ENCODE results near the gene PTPRN2. TPM values are rescaled to one million over a fixed set of nuclear protein-coding genes. Genes with fewer than 3 reads are reported as not detected.

Gene PTPRN2
- total and polyA plus RNA-seq, 7 donors, result 3.2 to 7.1 (median 5.5) TPM

DNA sequence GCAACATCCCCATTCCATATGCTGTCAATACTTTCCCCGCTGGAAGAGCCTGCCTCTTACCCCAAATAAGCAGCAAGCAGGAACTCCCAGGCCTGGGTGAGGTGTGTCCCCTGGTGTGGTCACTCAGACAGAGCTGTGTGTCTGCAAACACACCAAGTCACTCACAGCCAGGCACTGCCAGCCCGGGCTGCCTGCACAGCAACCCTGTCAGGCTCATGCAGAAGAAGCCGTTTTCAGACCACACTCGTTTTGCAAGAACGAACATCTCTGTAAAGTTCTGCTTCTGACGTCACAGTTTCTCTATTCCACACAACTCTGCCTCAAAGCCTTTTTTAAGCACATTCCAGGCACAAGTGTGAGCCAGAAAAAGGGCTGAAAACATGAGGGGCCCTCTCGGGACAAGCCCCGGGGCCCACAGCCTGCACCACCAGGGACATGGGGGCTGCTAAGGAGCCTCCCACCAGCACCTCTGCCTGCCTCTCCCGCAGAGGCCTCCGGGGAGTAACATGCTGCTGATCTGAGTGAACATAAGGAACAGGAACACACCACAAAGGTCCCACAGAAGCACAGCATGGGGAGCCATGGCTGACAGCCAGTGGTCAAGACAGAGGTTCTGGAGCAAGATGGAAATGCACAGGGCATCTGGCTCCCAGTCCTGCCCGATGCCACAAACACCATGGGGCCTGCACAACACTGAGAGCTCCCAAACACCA, 11.4 kb downstream of the PTPRN2 start:
- TF ChIP-seq POLR2A (IDR thresholded peaks at IDR 0.05) (no peak), EP300 (IDR thresholded peaks at IDR 0.05) (no peak), POLR2AphosphoS5 (IDR thresholded peaks at IDR 0.05) (no peak)
- TF ChIP-seq, protein P1, sequence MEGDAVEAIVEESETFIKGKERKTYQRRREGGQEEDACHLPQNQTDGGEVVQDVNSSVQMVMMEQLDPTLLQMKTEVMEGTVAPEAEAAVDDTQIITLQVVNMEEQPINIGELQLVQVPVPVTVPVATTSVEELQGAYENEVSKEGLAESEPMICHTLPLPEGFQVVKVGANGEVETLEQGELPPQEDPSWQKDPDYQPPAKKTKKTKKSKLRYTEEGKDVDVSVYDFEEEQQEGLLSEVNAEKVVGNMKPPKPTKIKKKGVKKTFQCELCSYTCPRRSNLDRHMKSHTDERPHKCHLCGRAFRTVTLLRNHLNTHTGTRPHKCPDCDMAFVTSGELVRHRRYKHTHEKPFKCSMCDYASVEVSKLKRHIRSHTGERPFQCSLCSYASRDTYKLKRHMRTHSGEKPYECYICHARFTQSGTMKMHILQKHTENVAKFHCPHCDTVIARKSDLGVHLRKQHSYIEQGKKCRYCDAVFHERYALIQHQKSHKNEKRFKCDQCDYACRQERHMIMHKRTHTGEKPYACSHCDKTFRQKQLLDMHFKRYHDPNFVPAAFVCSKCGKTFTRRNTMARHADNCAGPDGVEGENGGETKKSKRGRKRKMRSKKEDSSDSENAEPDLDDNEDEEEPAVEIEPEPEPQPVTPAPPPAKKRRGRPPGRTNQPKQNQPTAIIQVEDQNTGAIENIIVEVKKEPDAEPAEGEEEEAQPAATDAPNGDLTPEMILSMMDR (IDR thresholded peaks at IDR 0.05), result no peak
- Histone ChIP-seq H3K27me3 (peaks cover 0 to 8% (median 0%) of the 10 kb centered on the region in 3 donors), H3K4me1 (peaks cover 0 to 4% (median 0%) of the 10 kb centered on the region in 4 donors), H3K27ac (no peak overlapping the region), H3K36me3 (no peaks in the 10 kb centered on the region), H3K4me3 (no peak overlapping the region), H3K9me3 (peaks cover 0 to 10% (median 8%) of the 10 kb centered on the region in 4 donors)
- no peak for DNase-seq
- WGBS, 2 donors, result 63 to 78% methylated on average over 11 of the region's 11 CpGs
- intact Hi-C loops (cut with DNase I), result no loop called here

DNA sequence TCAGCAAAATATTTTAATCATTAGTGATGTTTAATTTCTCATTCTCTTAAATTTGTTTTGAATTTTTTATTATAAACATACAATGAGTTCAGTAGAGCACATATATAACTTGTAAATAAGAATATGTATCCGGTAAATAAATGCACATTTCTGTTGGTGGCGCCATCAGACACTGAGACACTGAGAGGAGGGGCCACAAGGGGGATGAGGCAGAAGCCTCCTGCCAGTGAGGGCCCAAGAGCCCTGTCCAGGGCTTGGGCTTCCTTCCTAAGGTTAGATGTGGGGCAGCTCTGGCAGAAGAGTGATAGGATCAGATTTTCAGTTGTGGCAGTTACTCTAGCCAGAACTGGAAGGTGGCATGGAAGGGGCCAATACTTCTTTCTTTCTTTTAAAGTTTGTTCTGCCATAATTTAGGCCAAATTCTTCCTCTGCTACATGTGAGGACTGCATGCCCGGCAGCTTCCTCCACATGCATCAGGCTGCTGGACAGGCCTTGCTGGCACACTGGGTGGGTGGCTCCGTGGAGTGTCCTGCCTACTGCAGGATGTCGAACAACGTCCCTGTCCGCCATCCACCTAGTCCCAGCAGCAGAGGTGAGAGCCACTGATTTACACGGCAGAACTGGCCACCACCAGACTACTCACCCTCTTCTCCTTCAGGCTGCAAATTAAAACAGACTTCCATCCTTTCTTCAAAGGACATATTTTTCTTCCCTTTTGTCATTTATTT, 13.2 kb downstream of the PTPRN2 start:
- Histone ChIP-seq H3K4me3 (no peak overlapping the region), H3K4me1 (peaks cover 0 to 8% (median 3%) of the 10 kb centered on the region in 4 donors), H3K27me3 (peaks cover 0 to 15% (median 13%) of the 10 kb centered on the region in 3 donors), H3K27ac (no peak overlapping the region), H3K9me3 (peaks cover 0 to 4% (median 2%) of the 10 kb centered on the region in 4 donors), H3K36me3 (no peaks in the 10 kb centered on the region)
- WGBS, 2 donors, result 88 to 91% methylated on average over 8 of the region's 8 CpGs
- DNase-seq, result no peak
- intact Hi-C loops (cut with DNase I), result no loop called here
- TF ChIP-seq EP300 (IDR thresholded peaks at IDR 0.05) (no peak), POLR2AphosphoS5 (IDR thresholded peaks at IDR 0.05) (no peak), POLR2A (IDR thresholded peaks at IDR 0.05) (no peak)
- TF ChIP-seq, protein P1 (IDR thresholded peaks at IDR 0.05), result no peak

DNA sequence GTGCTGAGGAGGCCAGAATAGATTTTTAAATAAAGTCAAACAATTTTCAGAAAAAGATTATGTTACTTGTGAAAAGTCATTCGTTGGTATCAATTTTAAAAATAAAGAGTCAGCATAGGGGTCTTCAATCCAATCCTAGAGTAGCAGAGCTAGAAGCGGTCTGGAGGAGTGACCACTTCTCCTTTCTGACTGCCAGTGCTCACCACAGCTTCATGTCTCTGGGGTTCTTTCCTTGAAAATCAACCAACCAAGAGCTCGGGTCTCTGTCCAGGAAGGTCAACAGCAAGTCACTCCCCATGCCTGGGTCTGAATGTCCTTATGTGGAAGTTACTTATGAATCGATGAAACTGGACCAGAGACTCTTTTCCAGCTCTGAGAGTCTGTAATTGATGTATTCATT, 14.3 kb downstream of the PTPRN2 start:
- Histone ChIP-seq H3K36me3 (no peaks in the 10 kb centered on the region), H3K9me3 (no peaks in the 10 kb centered on the region), H3K4me3 (no peak overlapping the region), H3K27ac (no peak overlapping the region), H3K4me1 (peaks cover 0 to 9% (median 4%) of the 10 kb centered on the region in 4 donors), H3K27me3 (peaks cover 0 to 26% (median 21%) of the 10 kb centered on the region in 3 donors)
- 55 to 80% methylated on average over 4 of the region's 4 CpGs for WGBS, 2 donors
- intact Hi-C loops (cut with DNase I), result no loop called here
- DNase-seq, result no peak
- TF ChIP-seq, protein P1 (IDR thresholded peaks at IDR 0.05), result no peak

DNA sequence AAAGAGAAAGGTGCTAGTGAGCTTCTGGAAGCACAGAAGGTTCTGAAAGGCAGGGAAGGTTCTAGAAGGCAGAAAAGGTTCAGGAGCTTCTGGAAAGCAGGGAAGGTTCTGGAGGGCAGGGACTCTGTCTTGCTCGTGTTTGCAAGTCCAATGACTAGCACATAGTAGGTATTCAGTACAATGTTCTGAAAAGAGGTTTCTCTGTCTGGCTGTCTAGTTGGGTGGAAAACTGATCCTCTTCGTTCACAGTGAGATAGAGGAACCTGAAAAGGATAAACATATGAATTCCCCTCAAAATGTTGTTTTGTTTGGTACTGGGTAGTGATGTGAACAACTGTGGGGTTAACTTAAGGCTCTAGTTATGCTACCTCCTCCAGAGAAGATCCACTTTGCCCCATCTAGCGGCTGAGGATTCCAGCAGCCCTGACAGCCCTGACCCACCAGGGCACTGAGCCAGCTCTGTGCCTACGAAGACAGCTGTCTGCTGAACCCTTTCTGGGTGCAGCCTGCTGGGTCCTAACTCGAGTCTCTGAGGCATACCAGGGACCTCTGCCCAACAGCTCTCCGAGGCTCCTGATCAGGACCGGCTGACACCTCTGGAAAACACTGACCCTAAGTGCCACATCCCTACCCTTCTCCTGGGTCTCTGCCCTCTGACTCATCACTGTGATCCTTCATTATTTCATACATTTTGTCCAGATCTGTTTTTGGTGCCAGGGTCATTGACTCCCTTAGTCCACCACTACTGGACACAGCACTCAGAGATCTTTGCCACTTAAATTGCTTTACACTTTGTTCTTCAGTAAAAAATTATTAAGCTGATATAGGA, 15.4 kb downstream of the PTPRN2 start:
- peak overlapping the region in 1 of 4 donors; percentile 12 for H3K27ac ChIP-seq
- H3K4me1 ChIP-seq, result peaks cover 0 to 12% (median 4%) of the 10 kb centered on the region in 4 donors
- intact Hi-C loops (cut with DNase I), result no loop called here
- no peak overlapping the region for H3K4me3 ChIP-seq
- H3K36me3 ChIP-seq, result no peaks in the 10 kb centered on the region
- TF ChIP-seq, protein P1 (IDR thresholded peaks at IDR 0.05), result no peak
- TF ChIP-seq POLR2A (IDR thresholded peaks at IDR 0.05) (no peak), EP300 (IDR thresholded peaks at IDR 0.05) (no peak), POLR2AphosphoS5 (IDR thresholded peaks at IDR 0.05) (no peak)
- H3K9me3 ChIP-seq, result no peaks in the 10 kb centered on the region
- WGBS, 2 donors, result 26 to 45% methylated on average over 7 of the region's 7 CpGs
- peaks cover 0 to 36% (median 28%) of the 10 kb centered on the region in 3 donors for H3K27me3 ChIP-seq
- DNase-seq, result no peak

All from sigmoid colon (tissue), 7 donors.